ENCODE results near the gene COQ9.
"Not testable (repeated sequence)": the region's sequence is repeated elsewhere in the genome, so short reads cannot be mapped to it uniquely, and the experiment has no call there.

Gene COQ9

GRCh38 chr16:57486858-57487834 is 39.9 kb downstream of the COQ9 start:
- DNase-seq, result no peak

- no peak for DNase-seq
Observed at GRCh38 chr16:57489229-57489628, 42.0 kb downstream of the COQ9 start.

- DNase-seq, result no peak
Observed at GRCh38 chr16:57493767-57494166, 46.5 kb downstream of the COQ9 start.

GRCh38 chr16:57497121-57497520 is 49.8 kb downstream of the COQ9 start:
- no peak for DNase-seq

- DNase-seq, result no peak
Observed at GRCh38 chr16:57498031-57498430, 50.8 kb downstream of the COQ9 start.

- DNase-seq, result not testable (repeated sequence)
Observed at GRCh38 chr16:57499941-57500340, 52.7 kb downstream of the COQ9 start.

- DNase-seq, result no peak
Observed at GRCh38 chr16:57500578-57501111, 53.4 kb downstream of the COQ9 start.

GRCh38 chr16:57501492-57501891 is 54.2 kb downstream of the COQ9 start:
- no peak for DNase-seq

- DNase-seq, result no peak
Observed at GRCh38 chr16:57502048-57502775, 54.9 kb downstream of the COQ9 start.

- no peak for DNase-seq
Observed at GRCh38 chr16:57503366-57503765, 56.1 kb downstream of the COQ9 start.

GRCh38 chr16:57504001-57504400 is 56.7 kb downstream of the COQ9 start:
- DNase-seq, result no peak

GRCh38 chr16:57504491-57504890 is 57.2 kb downstream of the COQ9 start:
- DNase-seq, result no peak

GRCh38 chr16:57505169-57505568 is 57.9 kb downstream of the COQ9 start:
- no peak for DNase-seq

GRCh38 chr16:57507136-57508034 is 60.1 kb downstream of the COQ9 start:
- no peak for DNase-seq

GRCh38 chr16:57508035-57508425 is 60.8 kb downstream of the COQ9 start:
- no peak for DNase-seq

- DNase-seq, result no peak
Observed at GRCh38 chr16:57509231-57509923, 62.1 kb downstream of the COQ9 start.

- DNase-seq, result no peak
Observed at GRCh38 chr16:57510016-57510871, 63.0 kb downstream of the COQ9 start.
